KMS-11 (cell line): ENCODE data around the gene C3orf49.

Experiments used
- H2AFZ ChIP-seq: fragments of 200-600 bp; sonication (generic); 2 replicates; pipeline ENCODE4 v1.6.1; 2016; ENCODE audit warnings: antibody characterized with exemption, mixed run types, low read depth
- H3K27ac ChIP-seq: fragments of 200-600 bp; sonication (generic); 2 replicates; pipeline ENCODE4 v1.6.1; 2016; ENCODE audit warnings: mild to moderate bottlenecking, mixed run types
- H3K27me3 ChIP-seq: fragments of 200-600 bp; sonication (generic); 2 replicates; pipeline ENCODE4 v1.6.1; 2017; ENCODE audit warnings: mild to moderate bottlenecking, low read depth, mixed run types, moderate library complexity; ENCODE audit not compliant: insufficient read depth
- H3K36me3 ChIP-seq: fragments of 200-600 bp; sonication (generic); 2 replicates; pipeline ENCODE4 v1.6.1; 2017; ENCODE audit warnings: mild to moderate bottlenecking, mixed run types; ENCODE audit not compliant: insufficient read depth
- H3K4me1 ChIP-seq: fragments of 200-600 bp; sonication (generic); 2 replicates; pipeline ENCODE4 v1.6.1; 2016; ENCODE audit warnings: mild to moderate bottlenecking, low read depth, mixed run types; ENCODE audit not compliant: poor library complexity, severe bottlenecking
- H3K4me2 ChIP-seq: fragments of 200-600 bp; sonication (generic); 2 replicates; pipeline ENCODE4 v1.7.0; 2016; ENCODE audit warnings: mild to moderate bottlenecking, mixed run types
- H3K4me3 ChIP-seq: fragments of 200-600 bp; sonication (generic); IDR thresholded peaks from 2 replicates; pipeline ENCODE4 v1.6.1; 2017; ENCODE audit warnings: low read depth, low read length, mixed read lengths; ENCODE audit not compliant: insufficient read depth
- H3K79me2 ChIP-seq: fragments of 200-600 bp; sonication (generic); 2 replicates; pipeline ENCODE4 v1.6.1; 2016; ENCODE audit warnings: low read depth, mixed run types; ENCODE audit not compliant: insufficient read depth
- H3K9ac ChIP-seq: fragments of 200-600 bp; sonication (generic); 2 replicates; pipeline ENCODE4 v1.6.1; 2016; ENCODE audit warnings: mild to moderate bottlenecking, mixed run types
- H4K20me1 ChIP-seq: fragments of 200-600 bp; sonication (generic); 2 replicates; pipeline ENCODE4 v1.6.1; 2016; ENCODE audit warnings: mild to moderate bottlenecking, mixed run types; ENCODE audit not compliant: insufficient read depth
- TF ChIP-seq, protein P1 (sequence below): fragments of 200-600 bp; sonication (generic); conservative IDR thresholded peaks from 2 replicates; pipeline ENCODE4 v1.6.1; 2017; ENCODE audit warnings: low read depth, mild to moderate bottlenecking, antibody characterized with exemption, low read length, moderate library complexity, mixed read lengths

The C3orf49 gene

DNA sequence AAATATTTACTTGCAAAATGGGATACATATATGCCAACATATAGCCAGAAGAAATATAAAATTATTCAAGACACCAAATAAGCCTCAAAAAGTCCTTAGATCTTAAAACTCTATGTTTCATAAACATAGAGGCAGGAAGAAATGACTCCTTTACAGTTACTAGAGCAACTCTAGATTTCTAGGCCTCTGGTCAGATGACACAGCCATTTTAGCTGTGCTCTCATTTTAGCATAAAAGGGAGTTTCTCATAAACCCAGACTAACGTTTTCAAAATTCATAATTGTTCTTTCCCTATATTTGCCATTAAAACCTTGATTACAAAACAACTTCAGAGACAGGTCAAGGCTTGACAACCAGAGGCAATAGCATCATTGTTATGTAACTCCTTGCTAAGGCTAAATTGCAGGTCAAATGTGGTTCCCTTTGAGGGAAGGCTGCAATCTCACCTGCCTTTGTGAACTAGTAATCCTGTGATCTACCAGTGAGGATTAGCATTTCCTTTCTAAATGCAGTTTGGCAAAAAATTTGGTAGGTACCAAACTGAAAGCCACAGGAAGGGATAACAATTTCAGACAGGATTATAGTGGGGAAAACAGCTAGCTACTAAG, 36.3 kb downstream of the C3orf49 start:
- peaks cover 21% of the 10 kb centered on the region for H3K4me1 ChIP-seq
- TF ChIP-seq, protein P1, sequence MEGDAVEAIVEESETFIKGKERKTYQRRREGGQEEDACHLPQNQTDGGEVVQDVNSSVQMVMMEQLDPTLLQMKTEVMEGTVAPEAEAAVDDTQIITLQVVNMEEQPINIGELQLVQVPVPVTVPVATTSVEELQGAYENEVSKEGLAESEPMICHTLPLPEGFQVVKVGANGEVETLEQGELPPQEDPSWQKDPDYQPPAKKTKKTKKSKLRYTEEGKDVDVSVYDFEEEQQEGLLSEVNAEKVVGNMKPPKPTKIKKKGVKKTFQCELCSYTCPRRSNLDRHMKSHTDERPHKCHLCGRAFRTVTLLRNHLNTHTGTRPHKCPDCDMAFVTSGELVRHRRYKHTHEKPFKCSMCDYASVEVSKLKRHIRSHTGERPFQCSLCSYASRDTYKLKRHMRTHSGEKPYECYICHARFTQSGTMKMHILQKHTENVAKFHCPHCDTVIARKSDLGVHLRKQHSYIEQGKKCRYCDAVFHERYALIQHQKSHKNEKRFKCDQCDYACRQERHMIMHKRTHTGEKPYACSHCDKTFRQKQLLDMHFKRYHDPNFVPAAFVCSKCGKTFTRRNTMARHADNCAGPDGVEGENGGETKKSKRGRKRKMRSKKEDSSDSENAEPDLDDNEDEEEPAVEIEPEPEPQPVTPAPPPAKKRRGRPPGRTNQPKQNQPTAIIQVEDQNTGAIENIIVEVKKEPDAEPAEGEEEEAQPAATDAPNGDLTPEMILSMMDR: no peak
- H2AFZ ChIP-seq: no peak overlapping the region
- no peak overlapping the region for H3K4me3 ChIP-seq
- peak overlapping the region; percentile 60 for H3K4me2 ChIP-seq
- H4K20me1 ChIP-seq: no peaks in the 10 kb centered on the region
- no peaks in the 10 kb centered on the region for H3K36me3 ChIP-seq
- H3K9ac ChIP-seq: peak overlapping the region; percentile 19; the same call in 1 of the 2 replicates
- H3K79me2 ChIP-seq: peaks cover 27% of the 10 kb centered on the region; the same call in 1 of the 2 replicates
- H3K27me3 ChIP-seq: no peaks in the 10 kb centered on the region
- peak overlapping the region; percentile 75 for H3K27ac ChIP-seq

DNA sequence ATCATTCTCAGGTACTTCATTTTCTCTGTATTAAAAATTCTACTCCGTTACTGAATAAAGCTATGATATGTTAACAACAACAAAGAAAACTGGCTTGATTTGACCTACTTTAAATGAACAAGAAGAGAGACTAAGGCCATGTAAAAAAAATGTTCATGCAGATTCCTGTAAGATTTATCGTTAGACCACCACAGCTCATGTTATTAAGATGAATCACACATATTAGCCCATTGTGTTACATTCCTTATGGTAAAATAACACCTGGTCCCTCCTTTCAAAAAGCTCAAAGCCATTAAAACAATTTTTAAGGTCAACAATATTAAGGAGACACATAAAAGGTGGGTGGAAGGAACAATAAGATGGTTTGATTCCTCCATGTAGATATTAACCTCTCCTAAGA, 38.2 kb downstream of the C3orf49 start:
- peaks cover 20% of the 10 kb centered on the region for H3K4me1 ChIP-seq
- H3K9ac ChIP-seq: no peak overlapping the region
- H3K27ac ChIP-seq: no peak overlapping the region
- peaks cover 34% of the 10 kb centered on the region; the same call in 1 of the 2 replicates for H3K79me2 ChIP-seq
- H3K27me3 ChIP-seq: no peaks in the 10 kb centered on the region
- H2AFZ ChIP-seq: no peak overlapping the region
- H3K36me3 ChIP-seq: no peaks in the 10 kb centered on the region
- TF ChIP-seq, protein P1: no peak
- H3K4me3 ChIP-seq: no peak overlapping the region
- H3K4me2 ChIP-seq: no peak overlapping the region
- H4K20me1 ChIP-seq: no peaks in the 10 kb centered on the region

- Histone ChIP-seq H3K4me2 (no peak overlapping the region), H3K4me1 (peaks cover 12% of the 10 kb centered on the region)
Measured at GRCh38 chr3:63860776-63861175, 41.7 kb downstream of the C3orf49 start.

GRCh38 chr3:63861306-63861705, 42.2 kb downstream of the C3orf49 start:
- H3K4me2 ChIP-seq: no peak overlapping the region
- no peak overlapping the region for H2AFZ ChIP-seq
- H3K79me2 ChIP-seq: peaks cover 37% of the 10 kb centered on the region; the same call in 1 of the 2 replicates
- TF ChIP-seq, protein P1: no peak
- H3K4me3 ChIP-seq: no peak overlapping the region
- H3K27me3 ChIP-seq: no peaks in the 10 kb centered on the region
- H4K20me1 ChIP-seq: no peaks in the 10 kb centered on the region
- no peaks in the 10 kb centered on the region for H3K36me3 ChIP-seq
- no peak overlapping the region for H3K27ac ChIP-seq
- peaks cover 6% of the 10 kb centered on the region for H3K4me1 ChIP-seq
- H3K9ac ChIP-seq: no peak overlapping the region

More at GRCh38 chr3:63860776-63861175, 41.7 kb downstream of the C3orf49 start:
- TF ChIP-seq, protein P1: no peak
- Histone ChIP-seq H3K36me3 (no peaks in the 10 kb centered on the region), H3K27me3 (no peaks in the 10 kb centered on the region), H4K20me1 (no peaks in the 10 kb centered on the region), H3K9ac (no peak overlapping the region), H3K4me3 (no peak overlapping the region), H3K79me2 (peaks cover 36% of the 10 kb centered on the region; the same call in 1 of the 2 replicates), H3K27ac (no peak overlapping the region), H2AFZ (no peak overlapping the region)
